Measurements from ENCODE around the gene SSBP4. TPM values are rescaled to one million over a fixed set of nuclear protein-coding genes. Genes with fewer than 3 reads are reported as not detected.
A peak's percentile ranks its signal among the peaks of the same experiment; 100 is the strongest.

The SSBP4 gene
- polyA plus RNA-seq, 2 of the 4 experiments (the other 2 are of a cell fraction), result 6.9 to 43.2 TPM

DNA sequence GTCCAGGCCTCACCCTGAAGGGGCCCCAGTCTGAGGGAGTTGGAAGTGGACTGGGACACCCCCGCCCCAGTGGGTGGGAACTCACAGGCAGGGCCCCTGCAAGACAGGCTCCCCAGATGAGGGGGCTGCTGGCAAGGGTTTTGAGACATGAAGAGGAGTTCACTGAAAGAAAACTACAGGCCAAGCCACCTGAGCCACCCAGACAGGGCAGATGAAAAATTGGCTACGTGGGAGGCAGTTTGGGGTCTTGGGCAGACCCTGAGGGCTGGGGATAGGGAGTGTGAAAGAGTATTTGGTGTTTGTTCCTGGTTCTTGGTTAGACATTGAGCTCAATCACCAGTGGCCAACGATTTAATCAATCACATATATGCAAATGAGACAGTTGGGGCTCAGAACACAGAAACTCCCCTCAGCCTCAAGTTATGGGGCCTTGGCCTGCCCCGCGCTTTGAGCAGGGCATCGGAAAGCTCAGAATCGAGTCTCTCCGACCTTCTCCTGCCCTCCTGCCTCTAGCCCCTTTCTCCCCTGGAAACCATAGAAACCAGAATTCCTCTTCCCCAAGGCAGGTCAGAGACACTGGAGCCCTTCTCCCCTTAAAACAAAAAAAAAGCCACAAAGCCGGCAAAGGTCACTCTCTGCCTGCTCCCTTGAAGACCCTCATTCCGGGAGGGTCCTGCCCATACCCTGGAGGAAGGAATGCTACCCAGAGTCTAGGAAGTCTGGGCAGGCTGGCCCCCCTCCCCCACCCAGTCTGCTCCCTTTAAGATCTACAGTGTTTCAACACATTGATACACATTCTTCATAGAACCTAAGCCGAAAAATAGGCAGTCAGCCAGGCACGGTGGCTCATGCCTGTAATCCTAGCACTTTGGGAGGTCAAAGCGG, 20.1 kb downstream of the SSBP4 start:
- H3K27ac ChIP-seq, result peak overlapping the region; percentile 82 to 96; a peak in 3 of 6 replicates
- H3K9me3 ChIP-seq, result no peaks in the 10 kb centered on the region
- ATAC-seq (no peak), DNase-seq (ENCODE audit: low read depth in 1 of 2, low spot score in 1 of 2) (no peak), FAIRE-seq (no peak)
- H3K4me3 ChIP-seq, result no peak overlapping the region
- peak overlapping the region; percentile 9; the same call in 1 of the 3 replicates for H3K4me2 ChIP-seq
- TF ChIP-seq FOSL2 (IDR thresholded peaks at IDR 0.05) (no peak), FOSL2 (CRISPR knock-in tag; IDR thresholded peaks at IDR 0.05) (no peak), RNF2 (IDR thresholded peaks at IDR 0.05; ENCODE audit: borderline replicate concordance, low read depth) (no peak), TP53 (CRISPR knock-in tag; IDR thresholded peaks at IDR 0.05) (no peak), CHD2 (IDR thresholded peaks at IDR 0.05; ENCODE audit: low read length, partially characterized antibody) (no peak), EHMT2 (IDR thresholded peaks at IDR 0.05; ENCODE audit: low read depth) (no peak), JUN (IDR thresholded peaks at IDR 0.05) (no peak), HOXB5 (CRISPR knock-in tag; IDR thresholded peaks at IDR 0.05) (no peak), JUNB (IDR thresholded peaks at IDR 0.05) (no peak), CHD4 (IDR thresholded peaks at IDR 0.05; ENCODE audit: borderline replicate concordance) (no peak), SREBF2 (IDR thresholded peaks at IDR 0.05) (no peak), NPAS2 (CRISPR knock-in tag; IDR thresholded peaks at IDR 0.05; ENCODE audit: borderline replicate concordance) (no peak), RARB (CRISPR knock-in tag; IDR thresholded peaks at IDR 0.05) (no peak)
- TF ChIP-seq, protein P1, sequence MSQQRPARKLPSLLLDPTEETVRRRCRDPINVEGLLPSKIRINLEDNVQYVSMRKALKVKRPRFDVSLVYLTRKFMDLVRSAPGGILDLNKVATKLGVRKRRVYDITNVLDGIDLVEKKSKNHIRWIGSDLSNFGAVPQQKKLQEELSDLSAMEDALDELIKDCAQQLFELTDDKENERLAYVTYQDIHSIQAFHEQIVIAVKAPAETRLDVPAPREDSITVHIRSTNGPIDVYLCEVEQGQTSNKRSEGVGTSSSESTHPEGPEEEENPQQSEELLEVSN (IDR thresholded peaks at IDR 0.05; ENCODE audit: borderline replicate concordance, low read depth), result no peak
- 73% methylated on average over 11 of the region's 13 CpGs for WGBS (ENCODE audit: missing lambda C conversion rate)
- POLR2A ChIA-PET, result interaction anchor here (1.1 kb wide), 1 partner anchor 150 kb away, joined by 3 read pairs; no protein-coding TSS in a partner anchor
- H3K4me1 ChIP-seq, result peaks cover 30% of the 10 kb centered on the region
- CTCF ChIA-PET, result interaction anchor here (0.5 to 3.3 kb wide), 6 partner anchors 12 to 295 kb away, joined by 3 to 18 read pairs (median 3); no protein-coding TSS in a partner anchor

DNA sequence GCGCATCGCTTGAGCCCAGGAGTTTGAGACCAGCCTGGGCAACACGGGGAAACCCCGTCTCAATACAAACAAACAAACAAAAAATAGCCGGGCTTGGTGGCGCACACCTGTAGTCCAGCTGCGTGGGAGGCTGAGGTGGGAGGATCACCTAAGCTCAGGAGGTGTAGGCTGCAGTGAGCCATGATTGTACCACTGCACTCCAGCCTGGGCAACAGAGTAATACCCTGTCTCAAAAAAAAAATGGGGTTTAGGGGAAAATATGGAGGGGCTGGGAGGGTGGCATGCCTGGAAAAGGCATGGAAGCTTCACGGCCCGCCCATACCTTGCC, 20.7 kb downstream of the SSBP4 start:
- DNase-seq (ENCODE audit: low read depth in 1 of 2, low spot score in 1 of 2) (no peak), FAIRE-seq (no peak), ATAC-seq (no peak)
- peak overlapping the region in 1 of 2 experiments; percentile 36; a peak in 2 of 6 replicates for H3K27ac ChIP-seq
- peak overlapping the region; percentile 9; the same call in 1 of the 3 replicates for H3K4me2 ChIP-seq
- H3K4me1 ChIP-seq, result peaks cover 30% of the 10 kb centered on the region
- POLR2A ChIA-PET, result interaction anchor here (0.5 to 1.1 kb wide), 2 partner anchors 59 to 149 kb away, joined by 3 read pairs; no protein-coding TSS in a partner anchor
- CTCF ChIA-PET, result interaction anchor here (0.5 to 3.3 kb wide), 5 partner anchors 11 to 295 kb away, joined by 3 to 18 read pairs (median 3); no protein-coding TSS in a partner anchor
- TF ChIP-seq TFCP2L1 (CRISPR knock-in tag; IDR thresholded peaks at IDR 0.05), result no peak
- TF ChIP-seq HDAC2 (IDR thresholded peaks at IDR 0.05), result no peak
- TF ChIP-seq, protein P1 (IDR thresholded peaks at IDR 0.05; ENCODE audit: borderline replicate concordance, low read depth), result no peak
- no peak for TF ChIP-seq SMC3 (IDR thresholded peaks at IDR 0.05)
- no peak for TF ChIP-seq CHD4 (IDR thresholded peaks at IDR 0.05; ENCODE audit: borderline replicate concordance)
- no peak for TF ChIP-seq FOSB (CRISPR knock-in tag; IDR thresholded peaks at IDR 0.05)
- TF ChIP-seq EHMT2 (IDR thresholded peaks at IDR 0.05; ENCODE audit: low read depth), result no peak
- WGBS (ENCODE audit: missing lambda C conversion rate), result 79% methylated on average over 9 of the region's 9 CpGs
- no peaks in the 10 kb centered on the region for H3K9me3 ChIP-seq
- H3K4me3 ChIP-seq, result no peak overlapping the region

GRCh38 chr19:18440415-18440877, 21.2 kb downstream of the SSBP4 start:
- 64% methylated on average over 7 of the region's 11 CpGs for WGBS (ENCODE audit: missing lambda C conversion rate)
- H3K4me1 ChIP-seq, result peaks cover 30% of the 10 kb centered on the region
- CTCF ChIA-PET, result interaction anchor here (0.9 to 3.3 kb wide), 4 partner anchors 11 to 80 kb away, joined by 3 to 18 read pairs (median 8); no protein-coding TSS in a partner anchor
- DNase-seq (ENCODE audit: low read depth in 1 of 2, low spot score in 1 of 2), result peak in 1 of 2 experiments; percentile 72
- ATAC-seq, result peak; percentile 31 to 52
- TF ChIP-seq CHD2 (IDR thresholded peaks at IDR 0.05; ENCODE audit: low read length, partially characterized antibody), result no peak
- no peak for TF ChIP-seq FOSB (CRISPR knock-in tag; IDR thresholded peaks at IDR 0.05)
- TF ChIP-seq HEYL (CRISPR knock-in tag; IDR thresholded peaks at IDR 0.05), result no peak
- peak in 1 of 2 experiments; percentile 55; a peak in 3 of 5 replicates for TF ChIP-seq RAD21 (conservative IDR thresholded peaks at IDR 0.05 in 1 of 2, IDR thresholded peaks at IDR 0.05 in 1 of 2)
- no peak for TF ChIP-seq FOSL2 (IDR thresholded peaks at IDR 0.05)
- TF ChIP-seq FOSL2 (CRISPR knock-in tag; IDR thresholded peaks at IDR 0.05), result no peak
- TF ChIP-seq, protein P2, sequence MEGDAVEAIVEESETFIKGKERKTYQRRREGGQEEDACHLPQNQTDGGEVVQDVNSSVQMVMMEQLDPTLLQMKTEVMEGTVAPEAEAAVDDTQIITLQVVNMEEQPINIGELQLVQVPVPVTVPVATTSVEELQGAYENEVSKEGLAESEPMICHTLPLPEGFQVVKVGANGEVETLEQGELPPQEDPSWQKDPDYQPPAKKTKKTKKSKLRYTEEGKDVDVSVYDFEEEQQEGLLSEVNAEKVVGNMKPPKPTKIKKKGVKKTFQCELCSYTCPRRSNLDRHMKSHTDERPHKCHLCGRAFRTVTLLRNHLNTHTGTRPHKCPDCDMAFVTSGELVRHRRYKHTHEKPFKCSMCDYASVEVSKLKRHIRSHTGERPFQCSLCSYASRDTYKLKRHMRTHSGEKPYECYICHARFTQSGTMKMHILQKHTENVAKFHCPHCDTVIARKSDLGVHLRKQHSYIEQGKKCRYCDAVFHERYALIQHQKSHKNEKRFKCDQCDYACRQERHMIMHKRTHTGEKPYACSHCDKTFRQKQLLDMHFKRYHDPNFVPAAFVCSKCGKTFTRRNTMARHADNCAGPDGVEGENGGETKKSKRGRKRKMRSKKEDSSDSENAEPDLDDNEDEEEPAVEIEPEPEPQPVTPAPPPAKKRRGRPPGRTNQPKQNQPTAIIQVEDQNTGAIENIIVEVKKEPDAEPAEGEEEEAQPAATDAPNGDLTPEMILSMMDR (IDR thresholded peaks at IDR 0.05), result peak; percentile 29; the same call in 2 of the 3 replicates
- no peak for FAIRE-seq
- H3K4me3 ChIP-seq, result no peak overlapping the region
- POLR2A ChIA-PET, result interaction anchor here (0.5 kb wide), 1 partner anchor 59 kb away, joined by 3 read pairs; no protein-coding TSS in a partner anchor
- no peaks in the 10 kb centered on the region for H3K9me3 ChIP-seq
- H3K27ac ChIP-seq, result peak overlapping the region in 1 of 2 experiments; percentile 56; a peak in 2 of 6 replicates
- H3K4me2 ChIP-seq, result no peak overlapping the region
